Lung (tissue), 12 donors: Measurements from ENCODE around the gene MSRB3. TPM values are rescaled to one million over a fixed set of nuclear protein-coding genes. Genes with fewer than 3 reads are reported as not detected.

Experiments
- ATAC-seq: fragments of 200-7000 bp; cut with Tn5 transposase; one replicate; pipeline ENCODE4 v1.9.1; 2020; ENCODE audit warnings: moderate number of reproducible peaks; ENCODE audit not compliant: insufficient read depth, low FRiP score
- DNase-seq, 3 donors: peaks; one replicate each; pipeline ENCODE4 v3.0.0-alpha.2; 2013 to 2017
- H3K27ac ChIP-seq, 2 donors: one replicate each; pipeline ENCODE4 v1.5.1; 2013; ENCODE audit warnings: mild to moderate bottlenecking in 2 of 2, moderate library complexity in 2 of 2, control low read depth in 1 of 2, inconsistent platforms in 1 of 2, low read depth in 1 of 2, low read length in 1 of 2
- H3K27me3 ChIP-seq, 3 donors: one replicate each; pipeline ENCODE4 v1.5.1; 2013; ENCODE audit warnings: low read length in 2 of 3; ENCODE audit not compliant: control insufficient read depth in 3 of 3, insufficient read depth in 3 of 3
- H3K36me3 ChIP-seq, 4 donors: one replicate each; pipeline ENCODE4 v1.5.1; 2013; ENCODE audit warnings: low read length in 4 of 4, mild to moderate bottlenecking in 1 of 4, moderate library complexity in 1 of 4; ENCODE audit not compliant: control insufficient read depth in 4 of 4, insufficient read depth in 4 of 4
- H3K4me1 ChIP-seq, 5 donors: one replicate each; pipeline ENCODE4 v1.5.1; 2013; ENCODE audit warnings: low read length in 5 of 5, mild to moderate bottlenecking in 2 of 5, moderate library complexity in 1 of 5; ENCODE audit not compliant: control insufficient read depth in 5 of 5, insufficient read depth in 5 of 5
- H3K4me3 ChIP-seq: one replicate; pipeline ENCODE4 v1.5.1; 2013; ENCODE audit warnings: mild to moderate bottlenecking, control low read depth, moderate library complexity
- H3K9ac ChIP-seq, 2 donors: one replicate each; pipeline ENCODE4 v1.5.1; 2013; ENCODE audit warnings: low read length in 2 of 2, control low read depth in 1 of 2; ENCODE audit not compliant: insufficient read depth in 1 of 2
- H3K9me3 ChIP-seq, 4 donors: one replicate each; pipeline ENCODE4 v1.5.1; 2013; ENCODE audit warnings: low read length in 3 of 4, mild to moderate bottlenecking in 1 of 4, moderate library complexity in 1 of 4; ENCODE audit not compliant: control insufficient read depth in 4 of 4, insufficient read depth in 3 of 4
- WGBS, 2 donors: extraction: QIAGEN DNeasy Blood & Tissue Kit; methylation state at CpG; one replicate each; pipeline ENCODE4 v1.1.7; 2013; 5-methylcytosine and 5-hydroxymethylcytosine counted together
- polyA plus RNA-seq, 2 donors: library from polyadenylated mRNA; stranded (reverse); fragments of 200-250 nt; gene quantifications; one replicate each; pipeline ENCODE4 v1.2.1, GENCODE V29; 2013
- total RNA-seq, 2 donors: library from RNA; depleted of rRNA in 1 of 2; stranded (reverse); fragments of >200 nt in 1 of 2; gene quantifications; one replicate each; pipeline ENCODE4 v1.2.1, GENCODE V29; 2014 to 2021
- TF ChIP-seq, protein P1 (sequence below): IDR thresholded peaks from 2 replicates; pipeline ENCODE4 v1.5.1; 2012; ENCODE audit warnings: mild to moderate bottlenecking; ENCODE audit errors: control extremely low read depth, extremely low read depth
- donor health status: control.
- donor health status: control.
- donor health status: Bipolar disorder and iron deficiency.
- donor health status: healthy.
- donor health status: DM: yes; HTN: yes; CAD: no.

The MSRB3 gene
- total and polyA plus RNA-seq, 4 donors = 11.5 to 41.5 (median 28.3) TPM

GRCh38 chr12:65266408-65266807 lies 12.1 kb upstream of the MSRB3 start:
- ATAC-seq (no peak), DNase-seq (no peak)
- Histone ChIP-seq H3K9me3 (no peaks in the 10 kb centered on the region), H3K4me3 (no peak overlapping the region), H3K4me1 (no peaks in the 10 kb centered on the region), H3K27me3 (peaks cover 0 to 3% (median 0%) of the 10 kb centered on the region in 3 donors), H3K27ac (no peak overlapping the region), H3K9ac (no peak overlapping the region), H3K36me3 (no peaks in the 10 kb centered on the region)
- TF ChIP-seq, protein P1, sequence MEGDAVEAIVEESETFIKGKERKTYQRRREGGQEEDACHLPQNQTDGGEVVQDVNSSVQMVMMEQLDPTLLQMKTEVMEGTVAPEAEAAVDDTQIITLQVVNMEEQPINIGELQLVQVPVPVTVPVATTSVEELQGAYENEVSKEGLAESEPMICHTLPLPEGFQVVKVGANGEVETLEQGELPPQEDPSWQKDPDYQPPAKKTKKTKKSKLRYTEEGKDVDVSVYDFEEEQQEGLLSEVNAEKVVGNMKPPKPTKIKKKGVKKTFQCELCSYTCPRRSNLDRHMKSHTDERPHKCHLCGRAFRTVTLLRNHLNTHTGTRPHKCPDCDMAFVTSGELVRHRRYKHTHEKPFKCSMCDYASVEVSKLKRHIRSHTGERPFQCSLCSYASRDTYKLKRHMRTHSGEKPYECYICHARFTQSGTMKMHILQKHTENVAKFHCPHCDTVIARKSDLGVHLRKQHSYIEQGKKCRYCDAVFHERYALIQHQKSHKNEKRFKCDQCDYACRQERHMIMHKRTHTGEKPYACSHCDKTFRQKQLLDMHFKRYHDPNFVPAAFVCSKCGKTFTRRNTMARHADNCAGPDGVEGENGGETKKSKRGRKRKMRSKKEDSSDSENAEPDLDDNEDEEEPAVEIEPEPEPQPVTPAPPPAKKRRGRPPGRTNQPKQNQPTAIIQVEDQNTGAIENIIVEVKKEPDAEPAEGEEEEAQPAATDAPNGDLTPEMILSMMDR = no peak
- WGBS, 2 donors = 75 to 83% methylated on average over 3 of the region's 3 CpGs

GRCh38 chr12:65269603-65270002 lies 8.9 kb upstream of the MSRB3 start:
- TF ChIP-seq, protein P1 = no peak
- Histone ChIP-seq H3K9ac (no peak overlapping the region), H3K36me3 (no peaks in the 10 kb centered on the region), H3K4me1 (no peaks in the 10 kb centered on the region), H3K9me3 (no peaks in the 10 kb centered on the region), H3K27me3 (peaks cover 0 to 3% (median 0%) of the 10 kb centered on the region in 3 donors), H3K4me3 (no peak overlapping the region), H3K27ac (no peak overlapping the region)
- WGBS, 2 donors = 66 to 76% methylated on average over 1 of the region's 1 CpG
- DNase-seq = peak in 1 of 3 donors; percentile 8
- ATAC-seq = no peak

- Histone ChIP-seq H3K36me3 (no peaks in the 10 kb centered on the region), H3K27ac (no peak overlapping the region), H3K4me1 (peaks cover 0 to 5% (median 0%) of the 10 kb centered on the region in 5 donors), H3K4me3 (no peak overlapping the region), H3K9me3 (peaks cover 0 to 2% (median 0%) of the 10 kb centered on the region in 4 donors), H3K27me3 (peaks cover 0 to 3% (median 0%) of the 10 kb centered on the region in 3 donors), H3K9ac (no peak overlapping the region)
- ATAC-seq (no peak), DNase-seq (no peak)
- WGBS, 2 donors = 83 to 87% methylated on average over 7 of the region's 7 CpGs
- TF ChIP-seq, protein P1 = no peak
Observed at GRCh38 chr12:65274602-65275272, 3.7 kb upstream of the MSRB3 start.
